Measurements from ENCODE around the gene GPR137C. TPM values are rescaled to one million over a fixed set of nuclear protein-coding genes. Genes with fewer than 3 reads are reported as not detected.

The GPR137C gene
- total RNA-seq, 4 donors from 2014 or later = 1.1 to 10.9 TPM; not detected in 2

- H3K27ac ChIP-seq = no peak overlapping the region
- no peaks in the 10 kb centered on the region for H3K36me3 ChIP-seq
- H3K9me3 ChIP-seq = no peaks in the 10 kb centered on the region
- intact Hi-C loops (cut with DNase I; ENCODE audit: low total_unique reads) = no loop called here
- H3K4me1 ChIP-seq = no peaks in the 10 kb centered on the region
- DNase-seq = no peak
- no peak overlapping the region for H3K4me3 ChIP-seq
- H3K27me3 ChIP-seq = no peaks in the 10 kb centered on the region
- TF ChIP-seq CTCF (IDR thresholded peaks at IDR 0.05) (no peak), POLR2A (IDR thresholded peaks at IDR 0.05) (no peak)
Measured at GRCh38 chr14:52522581-52523345, 29.9 kb upstream of the GPR137C start.

- TF ChIP-seq POLR2A (IDR thresholded peaks at IDR 0.05) (no peak), CTCF (IDR thresholded peaks at IDR 0.05) (no peak)
- intact Hi-C loops (cut with DNase I; ENCODE audit: low total_unique reads) = no loop called here
- no peaks in the 10 kb centered on the region for H3K27me3 ChIP-seq
- H3K36me3 ChIP-seq = no peaks in the 10 kb centered on the region
- no peak overlapping the region for H3K4me3 ChIP-seq
- H3K9me3 ChIP-seq = no peaks in the 10 kb centered on the region
- DNase-seq = no peak
- H3K4me1 ChIP-seq = no peaks in the 10 kb centered on the region
- no peak overlapping the region for H3K27ac ChIP-seq
Measured at GRCh38 chr14:52527052-52527451, 25.6 kb upstream of the GPR137C start.

GRCh38 chr14:52531481-52531880, 21.2 kb upstream of the GPR137C start:
- no peaks in the 10 kb centered on the region for H3K9me3 ChIP-seq
- H3K4me3 ChIP-seq = no peak overlapping the region
- intact Hi-C loops (cut with DNase I; ENCODE audit: low total_unique reads) = no loop called here
- no peak for DNase-seq
- H3K36me3 ChIP-seq = no peaks in the 10 kb centered on the region
- no peaks in the 10 kb centered on the region for H3K27me3 ChIP-seq
- H3K4me1 ChIP-seq = no peaks in the 10 kb centered on the region
- H3K27ac ChIP-seq = no peak overlapping the region
- no peak for TF ChIP-seq CTCF (IDR thresholded peaks at IDR 0.05)
- no peak for TF ChIP-seq POLR2A (IDR thresholded peaks at IDR 0.05)

- intact Hi-C loops (cut with DNase I; ENCODE audit: low total_unique reads) = no loop called here
- Histone ChIP-seq H3K4me1 (no peaks in the 10 kb centered on the region), H3K36me3 (no peaks in the 10 kb centered on the region), H3K27me3 (no peaks in the 10 kb centered on the region), H3K27ac (no peak overlapping the region), H3K9me3 (no peaks in the 10 kb centered on the region), H3K4me3 (no peak overlapping the region)
- DNase-seq = no peak
- no peak for TF ChIP-seq POLR2A (IDR thresholded peaks at IDR 0.05)
- no peak for TF ChIP-seq CTCF (IDR thresholded peaks at IDR 0.05)
Measured at GRCh38 chr14:52536269-52536668, 16.4 kb upstream of the GPR137C start.

- TF ChIP-seq CTCF (IDR thresholded peaks at IDR 0.05) = no peak
- TF ChIP-seq POLR2A (IDR thresholded peaks at IDR 0.05) = no peak
- no peak for DNase-seq
- H3K4me1 ChIP-seq = no peaks in the 10 kb centered on the region
- no peaks in the 10 kb centered on the region for H3K9me3 ChIP-seq
- H3K36me3 ChIP-seq = no peaks in the 10 kb centered on the region
- no peak overlapping the region for H3K4me3 ChIP-seq
- H3K27me3 ChIP-seq = no peaks in the 10 kb centered on the region
- H3K27ac ChIP-seq = no peak overlapping the region
- intact Hi-C loops (cut with DNase I; ENCODE audit: low total_unique reads) = no loop called here
Measured at GRCh38 chr14:52538623-52539022, 14.0 kb upstream of the GPR137C start.

All from uterus (tissue), 4 donors.